Left ventricle myocardium inferior (tissue), 1 donor: ENCODE data around the gene TMEM192. TPM values are rescaled to one million over a fixed set of nuclear protein-coding genes. Genes with fewer than 3 reads are reported as not detected.

Source experiments
- DNase-seq: peaks from one replicate; pipeline ENCODE4 v3.0.0-alpha.2; 2020
- H3K27ac ChIP-seq: fragments of 200-600 bp; replicated peaks from 2 replicates; pipeline ENCODE4 v1.8.0; 2021
- H3K27me3 ChIP-seq: fragments of 200-600 bp; 2 replicates; pipeline ENCODE4 v1.8.0; 2021; ENCODE audit warnings: low read depth
- H3K36me3 ChIP-seq: fragments of 200-600 bp; 2 replicates; pipeline ENCODE4 v1.8.0; 2021
- H3K4me1 ChIP-seq: fragments of 200-600 bp; 2 replicates; pipeline ENCODE4 v1.8.0; 2021
- H3K4me3 ChIP-seq: fragments of 200-600 bp; 2 replicates; pipeline ENCODE4 v1.8.0; 2021; ENCODE audit warnings: mild to moderate bottlenecking, moderate library complexity
- H3K9me3 ChIP-seq: fragments of 200-600 bp; replicated peaks from 2 replicates; pipeline ENCODE4 v1.8.0; 2021
- intact Hi-C: fragments of 100-400 bp; cut with micrococcal nuclease; formaldehyde crosslinking; loops from one replicate; pipeline ENCODE4 v1.11.0; 2022
- total RNA-seq: library from RNA; stranded (reverse); fragmentation: NEBNext Ultra II Directional; extraction: Animal tissue kit (Norgen Biotek cat#: 25700); gene quantifications from one replicate; pipeline ENCODE4 v1.2.1, GENCODE V29; 2021
- TF ChIP-seq, protein P1 (sequence below): fragments of 200-600 bp; IDR thresholded peaks from 2 replicates; pipeline ENCODE4 v1.8.0; 2021; ENCODE audit warnings: antibody characterized with exemption, mild to moderate bottlenecking, borderline replicate concordance
- donor health status: DM: no; HTN: yes; CAD: no; lungs with severe emphysema.

Gene TMEM192
- total RNA-seq, 1 donor from 2014 or later: 18.3 TPM

- Histone ChIP-seq H3K36me3 (no peaks in the 10 kb centered on the region), H3K4me3 (no peak overlapping the region), H3K4me1 (no peaks in the 10 kb centered on the region), H3K27me3 (peaks cover 21% of the 10 kb centered on the region), H3K9me3 (peaks cover 1% of the 10 kb centered on the region), H3K27ac (no peak overlapping the region)
- TF ChIP-seq, protein P1, sequence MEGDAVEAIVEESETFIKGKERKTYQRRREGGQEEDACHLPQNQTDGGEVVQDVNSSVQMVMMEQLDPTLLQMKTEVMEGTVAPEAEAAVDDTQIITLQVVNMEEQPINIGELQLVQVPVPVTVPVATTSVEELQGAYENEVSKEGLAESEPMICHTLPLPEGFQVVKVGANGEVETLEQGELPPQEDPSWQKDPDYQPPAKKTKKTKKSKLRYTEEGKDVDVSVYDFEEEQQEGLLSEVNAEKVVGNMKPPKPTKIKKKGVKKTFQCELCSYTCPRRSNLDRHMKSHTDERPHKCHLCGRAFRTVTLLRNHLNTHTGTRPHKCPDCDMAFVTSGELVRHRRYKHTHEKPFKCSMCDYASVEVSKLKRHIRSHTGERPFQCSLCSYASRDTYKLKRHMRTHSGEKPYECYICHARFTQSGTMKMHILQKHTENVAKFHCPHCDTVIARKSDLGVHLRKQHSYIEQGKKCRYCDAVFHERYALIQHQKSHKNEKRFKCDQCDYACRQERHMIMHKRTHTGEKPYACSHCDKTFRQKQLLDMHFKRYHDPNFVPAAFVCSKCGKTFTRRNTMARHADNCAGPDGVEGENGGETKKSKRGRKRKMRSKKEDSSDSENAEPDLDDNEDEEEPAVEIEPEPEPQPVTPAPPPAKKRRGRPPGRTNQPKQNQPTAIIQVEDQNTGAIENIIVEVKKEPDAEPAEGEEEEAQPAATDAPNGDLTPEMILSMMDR: no peak
- no peak for DNase-seq
- intact Hi-C loops: no loop called here
Measured at GRCh38 chr4:165151734-165152133, 39.1 kb upstream of the TMEM192 start.

DNA sequence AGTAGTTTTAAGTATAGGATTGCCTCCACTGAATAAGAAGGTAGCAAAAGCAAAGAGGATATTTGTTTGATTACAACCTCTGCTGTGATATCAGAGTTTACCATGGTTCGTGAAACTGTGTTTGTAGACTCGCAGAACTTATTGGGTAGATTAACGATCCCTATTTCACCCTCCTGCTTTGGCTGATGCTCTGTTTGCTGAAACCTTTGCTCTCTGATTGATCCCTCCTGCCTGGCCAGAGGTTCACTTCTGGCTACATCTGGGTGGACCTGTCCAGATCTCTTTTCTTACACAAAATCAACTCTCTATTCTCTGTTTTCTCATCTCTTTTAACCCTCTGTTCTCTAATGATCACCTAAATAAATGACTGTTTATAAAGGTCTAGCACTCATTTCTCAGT lies 37.9 kb upstream of the TMEM192 start:
- Histone ChIP-seq H3K4me3 (no peak overlapping the region), H3K9me3 (no peaks in the 10 kb centered on the region), H3K36me3 (no peaks in the 10 kb centered on the region), H3K27me3 (peaks cover 26% of the 10 kb centered on the region), H3K4me1 (no peaks in the 10 kb centered on the region), H3K27ac (no peak overlapping the region)
- TF ChIP-seq, protein P1: no peak
- intact Hi-C loops: no loop called here
- no peak for DNase-seq

DNA sequence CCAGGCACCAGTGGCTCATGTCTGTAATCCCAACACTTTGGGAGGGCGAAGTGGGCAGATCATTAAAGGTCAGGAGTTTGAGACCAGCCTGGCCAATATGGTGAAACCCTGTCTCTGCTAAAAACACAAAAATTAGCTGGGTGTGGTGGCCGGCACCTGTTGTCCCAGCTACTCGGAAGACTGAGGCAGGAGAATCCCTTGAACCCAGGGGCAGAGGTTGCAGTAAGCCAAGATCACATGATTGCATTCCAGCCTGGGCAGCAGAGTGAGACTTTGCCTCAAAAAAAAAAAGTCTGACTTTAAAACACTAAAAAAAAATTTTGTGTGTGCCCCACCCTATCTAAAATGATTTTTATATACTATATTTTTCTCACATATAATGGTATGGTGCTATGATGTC lies 26.2 kb upstream of the TMEM192 start:
- Histone ChIP-seq H3K27me3 (peaks cover 7% of the 10 kb centered on the region), H3K4me3 (no peak overlapping the region), H3K9me3 (peaks cover 6% of the 10 kb centered on the region), H3K36me3 (no peaks in the 10 kb centered on the region), H3K4me1 (no peaks in the 10 kb centered on the region), H3K27ac (no peak overlapping the region)
- DNase-seq: no peak
- intact Hi-C loops: no loop called here
- TF ChIP-seq, protein P1: no peak

DNA sequence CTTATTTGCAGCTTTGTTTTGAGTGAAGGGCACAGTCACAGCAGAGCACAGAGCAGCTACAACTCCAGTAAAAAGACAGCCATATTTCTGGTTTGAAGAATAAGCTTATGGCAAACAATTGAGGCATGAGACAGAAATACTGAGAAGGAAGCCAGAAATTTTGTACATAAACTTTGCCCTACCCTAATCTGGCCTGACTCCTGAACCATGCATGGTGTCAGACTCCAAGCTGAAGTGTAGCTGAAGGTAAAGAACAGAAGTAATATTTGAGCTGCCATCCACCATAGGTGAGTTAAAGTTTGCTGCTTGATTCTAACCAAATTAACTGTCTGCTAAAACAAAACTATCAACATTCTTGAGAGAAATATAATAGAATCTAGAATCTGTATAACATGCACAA lies 24.5 kb upstream of the TMEM192 start:
- TF ChIP-seq, protein P1: no peak
- H3K4me3 ChIP-seq: no peak overlapping the region
- intact Hi-C loops: no loop called here

DNA sequence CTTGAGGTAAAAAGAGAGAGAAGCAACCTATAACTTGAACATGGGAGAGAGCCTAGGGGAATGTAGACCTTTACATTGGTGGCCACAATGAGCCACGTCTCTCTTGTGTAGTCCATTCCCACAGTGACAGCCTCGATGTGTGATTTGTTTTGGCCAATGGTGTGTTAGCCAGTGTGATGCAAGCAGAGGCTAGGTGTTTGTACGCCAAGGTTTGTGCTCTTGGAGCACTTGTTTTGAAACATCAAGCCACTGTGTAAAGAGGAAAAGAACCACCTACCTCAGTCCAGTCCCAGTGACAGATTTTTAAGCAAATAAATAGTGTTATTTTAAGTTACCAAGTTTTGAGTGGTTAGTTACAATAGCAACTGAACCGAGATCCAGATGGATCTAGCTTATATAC lies 23.9 kb upstream of the TMEM192 start:
- H3K27ac ChIP-seq: no peak overlapping the region
- H3K9me3 ChIP-seq: peaks cover 6% of the 10 kb centered on the region
- H3K4me3 ChIP-seq: no peak overlapping the region
- H3K4me1 ChIP-seq: no peaks in the 10 kb centered on the region
- H3K36me3 ChIP-seq: no peaks in the 10 kb centered on the region
- TF ChIP-seq, protein P1: no peak
- no peak for DNase-seq
- intact Hi-C loops: no loop called here
- H3K27me3 ChIP-seq: peaks cover 7% of the 10 kb centered on the region

More for the DNA sequence above, 24.5 kb upstream of the TMEM192 start:
- Histone ChIP-seq H3K9me3 (peaks cover 6% of the 10 kb centered on the region), H3K36me3 (no peaks in the 10 kb centered on the region), H3K27me3 (peaks cover 7% of the 10 kb centered on the region), H3K4me1 (no peaks in the 10 kb centered on the region), H3K27ac (no peak overlapping the region)
- DNase-seq: no peak
